ENCODE measurements around the gene CRY1.

Gene CRY1

GRCh38 chr12:106950591-106950990 is 142.8 kb downstream of the CRY1 start:
- no peaks in the 10 kb centered on the region; a peak in 1 of 22 replicates for H3K36me3 ChIP-seq
- peaks cover 8 to 15% (median 12%) of the 10 kb centered on the region in 10 experiments; a peak in 19 of 20 replicates for H3K4me1 ChIP-seq
- H4K20me1 ChIP-seq: no peaks in the 10 kb centered on the region
- H3K27me3 ChIP-seq: no peaks in the 10 kb centered on the region
- no peak overlapping the region for H3K4me2 ChIP-seq
- H3K9me3 ChIP-seq (replicated peaks in 1 of 11): peaks cover 41 to 60% (median 49%) of the 10 kb centered on the region in 11 experiments
- no peak for TF ChIP-seq Cebpa-rat (IDR thresholded peaks at IDR 0.05)
- H3K27ac ChIP-seq: no peak overlapping the region
- H3K4me3 ChIP-seq: no peak overlapping the region
- no peak overlapping the region for H3K9ac ChIP-seq

- Histone ChIP-seq H3K9ac (no peak overlapping the region), H3K9me3 (replicated peaks in 1 of 11) (peaks cover 66 to 84% (median 74%) of the 10 kb centered on the region in 11 experiments), H3K4me1 (no peaks in the 10 kb centered on the region), H3K27me3 (no peaks in the 10 kb centered on the region), H3K4me2 (no peak overlapping the region), H3K4me3 (no peak overlapping the region), H4K20me1 (no peaks in the 10 kb centered on the region), H3K27ac (no peak overlapping the region), H3K36me3 (no peaks in the 10 kb centered on the region; a peak in 1 of 22 replicates)
- TF ChIP-seq Cebpa-rat (IDR thresholded peaks at IDR 0.05): no peak
Measured at GRCh38 chr12:106947461-106947860, 145.9 kb downstream of the CRY1 start.

- Histone ChIP-seq H3K4me3 (no peak overlapping the region), H3K4me1 (no peaks in the 10 kb centered on the region), H4K20me1 (no peaks in the 10 kb centered on the region), H3K36me3 (no peaks in the 10 kb centered on the region; a peak in 1 of 22 replicates), H3K4me2 (no peak overlapping the region), H3K9me3 (replicated peaks in 1 of 11) (peaks cover 66 to 83% (median 75%) of the 10 kb centered on the region in 11 experiments), H3K9ac (no peak overlapping the region), H3K27ac (no peak overlapping the region), H3K27me3 (no peaks in the 10 kb centered on the region)
- TF ChIP-seq Cebpa-rat (IDR thresholded peaks at IDR 0.05): no peak
Measured at GRCh38 chr12:106945261-106945851, 148.0 kb downstream of the CRY1 start.

GRCh38 chr12:106942775-106943174 is 150.6 kb downstream of the CRY1 start:
- Histone ChIP-seq H3K4me1 (no peaks in the 10 kb centered on the region), H4K20me1 (no peaks in the 10 kb centered on the region), H3K36me3 (no peaks in the 10 kb centered on the region), H3K9me3 (replicated peaks in 1 of 11) (peaks cover 48 to 72% (median 57%) of the 10 kb centered on the region in 11 experiments), H3K27me3 (no peaks in the 10 kb centered on the region), H3K4me2 (no peak overlapping the region), H3K9ac (no peak overlapping the region), H3K4me3 (no peak overlapping the region), H3K27ac (no peak overlapping the region)
- TF ChIP-seq Cebpa-rat (IDR thresholded peaks at IDR 0.05): no peak

- Histone ChIP-seq H3K36me3 (no peaks in the 10 kb centered on the region), H4K20me1 (no peaks in the 10 kb centered on the region), H3K9me3 (replicated peaks in 1 of 11) (peaks cover 37 to 61% (median 45%) of the 10 kb centered on the region in 11 experiments), H3K27ac (no peak overlapping the region), H3K4me3 (no peak overlapping the region), H3K27me3 (no peaks in the 10 kb centered on the region), H3K9ac (no peak overlapping the region), H3K4me1 (no peaks in the 10 kb centered on the region), H3K4me2 (no peak overlapping the region)
- no peak for TF ChIP-seq Cebpa-rat (IDR thresholded peaks at IDR 0.05)
Measured at GRCh38 chr12:106941481-106942156, 151.7 kb downstream of the CRY1 start.

All from BLaER1 treated with 17β-estradiol and CSF1 and Interleukin-3, amounts not matched to agents 10 nM and 100 nM (cell line).